ENCODE data around the gene NAV3. TPM values are rescaled to one million over a fixed set of nuclear protein-coding genes. Genes with fewer than 3 reads are reported as not detected.

The NAV3 gene
- total RNA-seq, 1 experiment from 2014 or later = 3.0 TPM

GRCh38 chr12:77965790-77966189 lies 135.1 kb downstream of the NAV3 start:
- H3K4ac ChIP-seq (ENCODE audit: low read depth, low read length) = no peak overlapping the region
- H3K23ac ChIP-seq (ENCODE audit: insufficient read length, low read depth, low read length) = no peak overlapping the region
- H3K14ac ChIP-seq (ENCODE audit: insufficient read depth, low read length) = no peak overlapping the region
- no peak overlapping the region for H3K27ac ChIP-seq (ENCODE audit: insufficient read length, low read depth, low read length)
- H3K4me1 ChIP-seq (ENCODE audit: insufficient read depth, low read length) = no peaks in the 10 kb centered on the region; the same call in 1 of the 2 replicates
- no peak overlapping the region for H2BK120ac ChIP-seq (ENCODE audit: low read depth, low read length, poor library complexity, severe bottlenecking)
- H2AK5ac ChIP-seq (ENCODE audit: insufficient read length, low read length) = no peak overlapping the region
- H3K18ac ChIP-seq (ENCODE audit: insufficient read length, low read depth, low read length) = no peak overlapping the region
- no peak for TF ChIP-seq CTCF (conservative IDR thresholded peaks at IDR 0.05)
- H2AFZ ChIP-seq (ENCODE audit: low read length) = no peak overlapping the region
- no peak overlapping the region for H3K9ac ChIP-seq (ENCODE audit: extremely low read depth, insufficient read length, low read length)
- Mint-ChIP-seq H3K9me3 (no peaks in the 10 kb centered on the region), H3K4me1 (peaks cover 9 to 13% of the 10 kb centered on the region in 2 experiments), H3K27ac (peak overlapping the region in 1 of 3 experiments; percentile 64; a peak in 2 of 7 replicates), H3K27me3 (ENCODE audit: low read depth) (no peaks in the 10 kb centered on the region), H3K36me3 (ENCODE audit: insufficient read depth in 1 of 3, low read depth in 3 of 3) (no peaks in the 10 kb centered on the region), H3K4me3 (no peak overlapping the region)
- no peak overlapping the region for H4K91ac ChIP-seq (ENCODE audit: insufficient read length, low read depth, low read length)
- H4K8ac ChIP-seq (replicated peaks; ENCODE audit: insufficient read length, low read depth, low read length) = no peak overlapping the region
- H2BK5ac ChIP-seq (ENCODE audit: insufficient read length, low read length) = no peak overlapping the region
- H4K20me1 ChIP-seq (ENCODE audit: control insufficient read depth, insufficient read depth, insufficient read length) = no peaks in the 10 kb centered on the region
- no peak overlapping the region for H3T11ph ChIP-seq (ENCODE audit: low read length)
- H3K79me2 ChIP-seq (ENCODE audit: insufficient read depth, low read length) = no peaks in the 10 kb centered on the region
- H3K27me3 ChIP-seq (ENCODE audit: insufficient read depth, low read length) = no peaks in the 10 kb centered on the region
- H3K9me3 ChIP-seq (ENCODE audit: control insufficient read depth, low read depth, low read length) = no peaks in the 10 kb centered on the region
- no peaks in the 10 kb centered on the region for H3K23me2 ChIP-seq (ENCODE audit: insufficient read length, low read depth, low read length, poor library complexity, severe bottlenecking)
- no peak overlapping the region for H3K4me2 ChIP-seq (ENCODE audit: insufficient read depth, insufficient read length, low read length)
- H2BK15ac ChIP-seq (ENCODE audit: low read depth, low read length) = no peak overlapping the region
- no peak overlapping the region for H2BK12ac ChIP-seq (ENCODE audit: insufficient read length, low read depth, low read length)
- H2BK20ac ChIP-seq (ENCODE audit: low read depth, low read length, poor library complexity, severe bottlenecking) = no peak overlapping the region
- no CpG with 5 or more reads among the region's 3 CpGs for WGBS (ENCODE audit: extremely low coverage, insufficient read length, low lambda C conversion rate)
- DNase-seq = no peak
- H3K79me1 ChIP-seq (ENCODE audit: insufficient read depth, low read depth, low read length, poor library complexity, severe bottlenecking) = no peaks in the 10 kb centered on the region
- no peak overlapping the region for H4K5ac ChIP-seq (ENCODE audit: insufficient read length, low read depth, low read length)
- H3K56ac ChIP-seq (ENCODE audit: insufficient read length, low read depth, low read length) = no peak overlapping the region
